Neural crest cell (in vitro differentiated cells): ENCODE measurements around the gene OR5D18. TPM values are rescaled to one million over a fixed set of nuclear protein-coding genes. Genes with fewer than 3 reads are reported as not detected.

ENCODE experiments used
- DNase-seq: peaks from one replicate; pipeline ENCODE4 v3.0.0; 2021; ENCODE audit warnings: low read depth, mixed read lengths, low spot score
- H3K27ac Mint-ChIP-seq: one replicate; pipeline ENCODE4 v1.8.0; 2021; ENCODE audit warnings: mild to moderate bottlenecking, mixed read lengths; ENCODE audit not compliant: unreplicated experiment
- H3K27me3 Mint-ChIP-seq: 2 replicates; pipeline ENCODE4 v1.8.0; 2021; ENCODE audit warnings: low read depth, mild to moderate bottlenecking, mixed read lengths
- H3K36me3 Mint-ChIP-seq: 2 replicates; pipeline ENCODE4 v1.8.0; 2021; ENCODE audit warnings: low read depth, mild to moderate bottlenecking, mixed read lengths
- H3K4me1 Mint-ChIP-seq: 2 replicates; pipeline ENCODE4 v1.8.0; 2021; ENCODE audit warnings: mixed read lengths
- H3K4me3 Mint-ChIP-seq: one replicate; pipeline ENCODE4 v1.8.0; 2021; ENCODE audit warnings: mild to moderate bottlenecking, mixed read lengths
- H3K9me3 Mint-ChIP-seq: 2 replicates; pipeline ENCODE4 v1.8.0; 2021; ENCODE audit warnings: mixed read lengths
- CTCF ChIP-seq: fragments of 200-600 bp; sonication (generic); conservative IDR thresholded peaks from 2 replicates; pipeline ENCODE4 v1.5.0; 2021; ENCODE audit warnings: antibody characterized with exemption, mild to moderate bottlenecking
- total RNA-seq: library from RNA; stranded (reverse); gene quantifications from 2 replicates; pipeline ENCODE4 v1.2.1, GENCODE V29; 2021

Gene OR5D18
- total RNA-seq, 1 donor from 2014 or later: not detected

- Mint-ChIP-seq H3K36me3 (no peaks in the 10 kb centered on the region), H3K4me1 (no peaks in the 10 kb centered on the region), H3K27me3 (no peaks in the 10 kb centered on the region), H3K4me3 (no peak overlapping the region), H3K9me3 (peaks cover 24% of the 10 kb centered on the region), H3K27ac (no peak overlapping the region)
- TF ChIP-seq CTCF: no peak
- DNase-seq: no peak
Measured at GRCh38 chr11:55806248-55806647, 13.2 kb upstream of the OR5D18 start.

- Mint-ChIP-seq H3K27me3 (no peaks in the 10 kb centered on the region), H3K9me3 (peaks cover 24% of the 10 kb centered on the region), H3K27ac (no peak within 1 kb of the TSS), H3K4me3 (no peak within 1 kb of the TSS), H3K4me1 (no peaks in the 10 kb centered on the region), H3K36me3 (peaks cover 8% of the 10 kb centered on the region)
- no peak for DNase-seq
- TF ChIP-seq CTCF: no peak
Measured at GRCh38 chr11:55811067-55811466, 8.4 kb upstream of the OR5D18 start, which contains the start of gene OR5L1. Gene OR5L1, plus strand, starts transcription at chr11:55811367. Its CDS starts 100 bp downstream, at chr11:55811467.

- Mint-ChIP-seq H3K27ac (no peak within 1 kb of the TSS), H3K27me3 (no peaks in the 10 kb centered on the region), H3K4me3 (no peak within 1 kb of the TSS), H3K36me3 (no peaks in the 10 kb centered on the region), H3K4me1 (no peaks in the 10 kb centered on the region), H3K9me3 (peaks cover 12% of the 10 kb centered on the region)
- no peak for TF ChIP-seq CTCF
- no peak for DNase-seq
Measured at GRCh38 chr11:55826919-55827318, 7.5 kb downstream of the OR5D18 start, which contains the start of gene OR5L2. Gene OR5L2, plus strand, starts transcription at chr11:55827219. Its CDS starts 0 bp downstream, at chr11:55827219.

GRCh38 chr11:55838452-55838851 lies 19.0 kb downstream of the OR5D18 start, which contains the start of gene OR5D16:
Gene OR5D16, plus strand, starts transcription at chr11:55838752. Its CDS starts 0 bp downstream, at chr11:55838752.
- no peak for DNase-seq
- Mint-ChIP-seq H3K36me3 (peaks cover 2% of the 10 kb centered on the region), H3K27me3 (no peaks in the 10 kb centered on the region), H3K9me3 (peaks cover 10% of the 10 kb centered on the region), H3K4me3 (no peak within 1 kb of the TSS), H3K4me1 (no peaks in the 10 kb centered on the region), H3K27ac (no peak within 1 kb of the TSS)
- no peak for TF ChIP-seq CTCF

GRCh38 chr11:55847453-55847852 lies 28.0 kb downstream of the OR5D18 start:
- TF ChIP-seq CTCF: no peak
- DNase-seq: no peak
- no peaks in the 10 kb centered on the region for H3K36me3 Mint-ChIP-seq
- no peaks in the 10 kb centered on the region for H3K4me1 Mint-ChIP-seq
- no peaks in the 10 kb centered on the region for H3K27me3 Mint-ChIP-seq
- H3K27ac Mint-ChIP-seq: no peak overlapping the region
- peaks cover 16% of the 10 kb centered on the region for H3K9me3 Mint-ChIP-seq
- no peak overlapping the region for H3K4me3 Mint-ChIP-seq

GRCh38 chr11:55849037-55849436 lies 29.6 kb downstream of the OR5D18 start:
- Mint-ChIP-seq H3K36me3 (no peaks in the 10 kb centered on the region), H3K27me3 (no peaks in the 10 kb centered on the region), H3K4me3 (no peak overlapping the region), H3K9me3 (peaks cover 21% of the 10 kb centered on the region), H3K4me1 (no peaks in the 10 kb centered on the region), H3K27ac (no peak overlapping the region)
- TF ChIP-seq CTCF: no peak
- DNase-seq: no peak
